Panc1 (cell line): ENCODE results near the gene PCGF3. TPM values are rescaled to one million over a fixed set of nuclear protein-coding genes. Genes with fewer than 3 reads are reported as not detected.

Experiments used
- ATAC-seq: fragments of 200-7000 bp; cut with Tn5 transposase; 2 replicates; pipeline ENCODE4 v1.9.1; 2020; ENCODE audit warnings: mild to moderate bottlenecking, moderate library complexity
- BruUV-seq: library from RNA; stranded (reverse); fragments of 400-500 nt; replicated peaks from 2 replicates; lab custom pipeline; 2021; lab: Mats Ljungman, UMichigan
- CTCF ChIA-PET: fragments of 300-600 bp; sonication (Branson Sonifier 250); formaldehyde crosslinking; loops from one replicate; lab custom pipeline; 2022; ENCODE audit warnings: antibody characterized with exemption; lab: Charles Lee
- POLR2A ChIA-PET: fragments of 300-600 bp; sonication (Branson Sonifier 250); formaldehyde crosslinking; loops from one replicate; lab custom pipeline; 2022; ENCODE audit warnings: antibody characterized with exemption; lab: Charles Lee
- DNase-seq: peaks from one replicate; pipeline ENCODE4 v3.0.0-alpha.2; 2010; ENCODE audit warnings: low read depth, low spot score
- H3K27ac ChIP-seq: 2 replicates; pipeline ENCODE4 v1.5.1; 2011; ENCODE audit warnings: mild to moderate bottlenecking, low read length, inconsistent platforms
- H3K27me3 ChIP-seq: fragments of 200-500 bp; sonication (Bioruptor generic); 2 replicates; pipeline ENCODE4 v1.6.0; 2014; ENCODE audit warnings: low read length, inconsistent platforms; ENCODE audit not compliant: control insufficient read depth, insufficient read depth
- H3K36me3 ChIP-seq: fragments of 200-500 bp; sonication (Bioruptor generic); 2 replicates; pipeline ENCODE4 v1.5.1; 2014; ENCODE audit warnings: inconsistent platforms, mild to moderate bottlenecking, low read length, moderate library complexity; ENCODE audit not compliant: control insufficient read depth, insufficient read depth
- H3K4me1 ChIP-seq: 2 replicates; pipeline ENCODE4 v1.5.1; 2011; ENCODE audit warnings: inconsistent platforms, mild to moderate bottlenecking, low read length, moderate library complexity; ENCODE audit not compliant: control insufficient read depth, insufficient read depth
- H3K4me3 ChIP-seq, 2 experiments: 2 replicates each; pipeline ENCODE4 v1.5.1; 2011 to 2012; ENCODE audit warnings: low read depth in 2 of 2, low read length in 2 of 2, mild to moderate bottlenecking in 2 of 2, inconsistent platforms in 1 of 2, moderate library complexity in 1 of 2
- H3K9me3 ChIP-seq: fragments of 200-500 bp; sonication (Bioruptor generic); 2 replicates; pipeline ENCODE4 v1.5.1; 2014; ENCODE audit warnings: low read depth, mild to moderate bottlenecking, inconsistent platforms, low read length, moderate library complexity; ENCODE audit not compliant: control insufficient read depth, insufficient read depth
- CTCF ChIP-seq: fragments of 450-650 bp; IDR thresholded peaks from 2 replicates; pipeline ENCODE4 v1.5.1; 2017; ENCODE audit warnings: mild to moderate bottlenecking
- POLR2AphosphoS5 ChIP-seq: IDR thresholded peaks from 2 replicates; pipeline ENCODE4 v1.6.1; 2012; ENCODE audit warnings: mild to moderate bottlenecking, low read depth, low read length, moderate library complexity
- REST ChIP-seq, 2 experiments: IDR thresholded peaks; 2 replicates each; pipeline ENCODE4 v1.6.1; 2011 to 2012; ENCODE audit warnings: low read depth in 2 of 2, control low read depth in 1 of 2, low read length in 1 of 2, mild to moderate bottlenecking in 1 of 2, moderate library complexity in 1 of 2; ENCODE audit not compliant: insufficient read depth in 1 of 2
- SIN3A ChIP-seq: IDR thresholded peaks from 2 replicates; pipeline ENCODE4 v1.6.1; 2012; ENCODE audit warnings: low read depth, mild to moderate bottlenecking, low read length, moderate library complexity, borderline replicate concordance; ENCODE audit not compliant: insufficient read depth
- TCF7L2 ChIP-seq: IDR thresholded peaks from 2 replicates; pipeline ENCODE4 v1.6.1; 2011; ENCODE audit warnings: mild to moderate bottlenecking, low read depth, low read length, inconsistent platforms
- in situ Hi-C: cut with HindIII; loops from 2 replicates; pipeline ENCODE4 v1.10.0; 2016; ENCODE audit warnings: low sequenced_read_pairs, low pct_unique_long_range_greater_than_20kb
- intact Hi-C: fragments of 100-400 bp; cut with micrococcal nuclease; formaldehyde crosslinking; loops from one replicate; pipeline ENCODE4 v1.10.0; 2022; ENCODE audit not compliant: unreplicated experiment
- total RNA-seq: library from RNA; stranded (reverse); gene quantifications from one replicate; pipeline ENCODE4 v1.2.1, GENCODE V29; 2021; ENCODE audit not compliant: unreplicated experiment

The PCGF3 gene
- total RNA-seq, 1 experiment from 2014 or later: 44.6 TPM

- intact Hi-C loops (no loop called here), in situ Hi-C loops (no loop called here)
- Histone ChIP-seq H3K36me3 (peaks cover 10% of the 10 kb centered on the region), H3K9me3 (no peaks in the 10 kb centered on the region), H3K27ac (no peak overlapping the region), H3K4me3 (no peak overlapping the region), H3K27me3 (no peaks in the 10 kb centered on the region), H3K4me1 (peaks cover 8% of the 10 kb centered on the region)
- TF ChIP-seq POLR2AphosphoS5 (no peak), TCF7L2 (no peak), SIN3A (no peak), REST (IDR thresholded peaks at IDR 0.05; ENCODE audit: insufficient read depth in 1 of 2, low read depth in 2 of 2, low read length in 1 of 2) (no peak), CTCF (no peak)
- no peak for ATAC-seq
- no peak for DNase-seq
- TSS peak; percentile 74 for BruUV-seq
- CTCF ChIA-PET: interaction anchor here (0.6 kb wide), 1 partner anchor 1344 kb away, joined by 5 read pairs; no protein-coding TSS in a partner anchor
- POLR2A ChIA-PET: no interaction called here
These were observed 29.4 kb upstream of the PCGF3 start for GRCh38 chr4:675980-676870.

- ChIA-PET POLR2A (no interaction called here), CTCF (no interaction called here)
- DNase-seq (no peak), ATAC-seq (no peak)
- no peak overlapping the region for H3K4me3 ChIP-seq
- TF ChIP-seq POLR2AphosphoS5 (no peak), SIN3A (no peak), REST (IDR thresholded peaks at IDR 0.05; ENCODE audit: insufficient read depth in 1 of 2, low read depth in 2 of 2, low read length in 1 of 2) (no peak), TCF7L2 (no peak), CTCF (no peak)
- in situ Hi-C loops (no loop called here), intact Hi-C loops (no loop called here)
- H3K27ac ChIP-seq: no peak overlapping the region
- H3K4me1 ChIP-seq: peaks cover 8% of the 10 kb centered on the region
- BruUV-seq: no TSS peak
- no peaks in the 10 kb centered on the region for H3K27me3 ChIP-seq
- H3K36me3 ChIP-seq: peaks cover 10% of the 10 kb centered on the region
- no peaks in the 10 kb centered on the region for H3K9me3 ChIP-seq
These were observed 28.8 kb upstream of the PCGF3 start for GRCh38 chr4:676871-677235.
